ENCODE measurements around the gene RNASE1.

DNA sequence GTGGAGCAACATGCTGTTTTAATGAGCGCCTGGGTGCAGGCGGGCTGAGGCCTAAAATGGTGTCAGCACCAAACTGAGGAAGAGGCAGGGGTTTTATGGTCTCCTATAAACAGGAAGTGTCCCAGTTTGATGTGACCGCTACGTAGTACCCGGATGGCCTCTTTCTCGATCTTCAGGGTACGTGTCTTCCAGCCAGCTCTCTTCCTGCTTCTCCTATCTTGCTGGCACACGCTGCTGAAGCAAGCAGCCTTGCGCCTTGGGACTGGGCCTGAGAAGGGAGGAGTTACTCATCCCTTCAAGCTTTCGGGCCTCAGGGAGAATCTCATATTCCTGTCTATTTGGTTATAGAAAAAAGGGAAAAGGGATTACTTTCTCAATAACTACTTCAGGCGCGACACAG is 28.2 kb upstream of the RNASE1 start:
- TF ChIP-seq L3MBTL2 (conservative IDR thresholded peaks at IDR 0.05) (no peak), SP1 (IDR thresholded peaks at IDR 0.05) (no peak), ZNF384 (IDR thresholded peaks at IDR 0.05) (no peak), FOXK2 (IDR thresholded peaks at IDR 0.05) (no peak), FOXM1 (IDR thresholded peaks at IDR 0.05; ENCODE audit: borderline replicate concordance) (no peak), FOXA1 (IDR thresholded peaks at IDR 0.05) (no peak)

All from HEK293T (cell line).